ENCODE data around the gene ZFR. TPM values are rescaled to one million over a fixed set of nuclear protein-coding genes. Genes with fewer than 3 reads are reported as not detected.
"Not testable (repeated sequence)": the region's sequence is repeated elsewhere in the genome, so short reads cannot be mapped to it uniquely, and the experiment has no call there.

ZFR gene
- total and polyA plus RNA-seq, 9 donors = 54.0 to 85.9 (median 74.1) TPM

- Histone ChIP-seq H3K4me1 (ENCODE audit: insufficient read depth) (peaks cover 11% of the 10 kb centered on the region), H3K27ac (no peak overlapping the region), H3K4me3 (no peak overlapping the region), H3K36me3 (no peaks in the 10 kb centered on the region), H3K9me3 (no peaks in the 10 kb centered on the region), H3K27me3 (no peaks in the 10 kb centered on the region)
- WGBS, 3 donors = 35 to 64% (median 38%) methylated on average over 8 of the region's 8 CpGs
- TF ChIP-seq CTCF (IDR thresholded peaks at IDR 0.05) = no peak
- DNase-seq = no peak
- intact Hi-C loops (cut with DNase I) = no loop called here
Observed at GRCh38 chr5:32315221-32316014, 129.1 kb downstream of the ZFR start.

- intact Hi-C loops (cut with DNase I) = loop anchor here in 1 of 4 donors (5.0 kb wide), 1 partner anchor 142 kb away; the partner anchor contains the start of gene GOLPH3
- 11 to 46% (median 20%) methylated on average over 5 of the region's 5 CpGs for WGBS, 3 donors
- DNase-seq = no peak
- peak overlapping the region in 1 of 2 donors; percentile 54 for H3K27ac ChIP-seq
- H3K9me3 ChIP-seq = no peaks in the 10 kb centered on the region
- H3K36me3 ChIP-seq = no peaks in the 10 kb centered on the region
- H3K27me3 ChIP-seq = no peaks in the 10 kb centered on the region
- TF ChIP-seq POLR2A (IDR thresholded peaks at IDR 0.05) = no peak
- no peak for TF ChIP-seq EP300 (IDR thresholded peaks at IDR 0.05)
- TF ChIP-seq CTCF (IDR thresholded peaks at IDR 0.05) = no peak
- peaks cover 11% of the 10 kb centered on the region for H3K4me1 ChIP-seq (ENCODE audit: insufficient read depth)
- H3K4me3 ChIP-seq = no peak overlapping the region
Observed at GRCh38 chr5:32314658-32315057, 129.9 kb downstream of the ZFR start.

GRCh38 chr5:32314152-32314488, 130.4 kb downstream of the ZFR start:
- H3K36me3 ChIP-seq, DNase-seq, H3K9me3 ChIP-seq, H3K27me3 ChIP-seq, H3K4me3 ChIP-seq: not testable (repeated sequence)
- Histone ChIP-seq H3K27ac (peak overlapping the region in 1 of 2 donors; percentile 54), H3K4me1 (ENCODE audit: insufficient read depth) (peaks cover 11% of the 10 kb centered on the region)
- 52 to 80% (median 74%) methylated on average over 10 of the region's 10 CpGs for WGBS, 3 donors
- intact Hi-C loops (cut with DNase I) = loop anchor here in 1 of 4 donors (5.0 kb wide), 1 partner anchor 142 kb away; the partner anchor contains the start of gene GOLPH3

GRCh38 chr5:32312595-32313332, 131.8 kb downstream of the ZFR start, which contains the start of gene MTMR12:
MTMR12 (minus strand) TSS chr5:32312939; CDS start chr5:32312838, 101 bp downstream.
- H3K36me3 ChIP-seq = no peaks in the 10 kb centered on the region
- intact Hi-C loops (cut with DNase I) = loop anchor here in 1 of 4 donors (5.0 kb wide), 1 partner anchor 140 kb away; the partner anchor contains the start of gene GOLPH3
- TF ChIP-seq EP300 (IDR thresholded peaks at IDR 0.05) (no peak), POLR2A (IDR thresholded peaks at IDR 0.05) (peak; percentile 86)
- WGBS, 3 donors = 0% methylated on average over 44 to 83 of the region's 83 CpGs
- peak within 1 kb of the TSS; percentile 93 to 96 for H3K27ac ChIP-seq
- peak within 1 kb of the TSS; percentile 89 for H3K4me3 ChIP-seq
- no peaks in the 10 kb centered on the region for H3K27me3 ChIP-seq
- H3K4me1 ChIP-seq (ENCODE audit: insufficient read depth) = peaks cover 15% of the 10 kb centered on the region
- H3K9me3 ChIP-seq = no peaks in the 10 kb centered on the region
- DNase-seq = peak; percentile 100

GRCh38 chr5:32312197-32312594, 132.3 kb downstream of the ZFR start:
- Histone ChIP-seq H3K27ac (peak overlapping the region; percentile 93 to 96), H3K36me3 (no peaks in the 10 kb centered on the region), H3K27me3 (no peaks in the 10 kb centered on the region), H3K4me1 (ENCODE audit: insufficient read depth) (peaks cover 16% of the 10 kb centered on the region), H3K9me3 (no peaks in the 10 kb centered on the region), H3K4me3 (peak overlapping the region; percentile 89)
- intact Hi-C loops (cut with DNase I) = loop anchor here in 1 of 4 donors (5.0 kb wide), 1 partner anchor 140 kb away; the partner anchor contains the start of gene GOLPH3
- peak; percentile 73 to 86 (median 82) for DNase-seq
- 0% methylated on average over 31 to 34 of the region's 34 CpGs for WGBS, 3 donors
- TF ChIP-seq EP300 (IDR thresholded peaks at IDR 0.05) (no peak), CTCF (IDR thresholded peaks at IDR 0.05) (no peak), POLR2A (IDR thresholded peaks at IDR 0.05) (peak; percentile 38)

Data from ovary (tissue), 9 donors.